GM23338 (cell line): ENCODE measurements around the gene POLA2. TPM values are rescaled to one million over a fixed set of nuclear protein-coding genes. Genes with fewer than 3 reads are reported as not detected.

Experiments used
- ATAC-seq: fragments of 200-7000 bp; cut with Tn5 transposase; 3 replicates; pipeline ENCODE4 v1.9.1; 2020
- DNase-seq: peaks from one replicate; pipeline ENCODE4 v3.0.0-alpha.2; 2015; ENCODE audit warnings: low spot score
- H2AFZ ChIP-seq: fragments of 200-600 bp; sonication (generic); 2 replicates; pipeline ENCODE4 v1.8.0; 2016; ENCODE audit warnings: antibody characterized with exemption, mild to moderate bottlenecking, moderate library complexity
- H3F3A ChIP-seq: fragments of 200-600 bp; sonication (generic); replicated peaks from 2 replicates; pipeline ENCODE4 v1.8.0; 2017; ENCODE audit warnings: antibody characterized with exemption, mixed run types, low read depth
- H3K27ac ChIP-seq: fragments of 200-600 bp; sonication (generic); 2 replicates; pipeline ENCODE4 v1.6.1; 2016; ENCODE audit warnings: low read depth
- H3K27me3 ChIP-seq: fragments of 200-600 bp; sonication (generic); 2 replicates; pipeline ENCODE4 v1.8.0; 2016; ENCODE audit warnings: mild to moderate bottlenecking, mixed run types, moderate library complexity; ENCODE audit not compliant: insufficient read depth
- H3K36me3 ChIP-seq: fragments of 200-600 bp; sonication (generic); 2 replicates; pipeline ENCODE4 v1.8.0; 2016; ENCODE audit warnings: mild to moderate bottlenecking; ENCODE audit not compliant: insufficient read depth
- H3K4me1 ChIP-seq: fragments of 200-600 bp; sonication (generic); 2 replicates; pipeline ENCODE4 v1.8.0; 2016; ENCODE audit warnings: mild to moderate bottlenecking, moderate library complexity; ENCODE audit not compliant: insufficient read depth
- H3K4me2 ChIP-seq: fragments of 200-600 bp; sonication (generic); 2 replicates; pipeline ENCODE4 v1.7.1; 2017; ENCODE audit warnings: mixed run types
- H3K4me3 ChIP-seq: fragments of 200-600 bp; sonication (generic); 2 replicates; pipeline ENCODE4 v1.6.1; 2016; ENCODE audit warnings: mixed run types
- H3K79me2 ChIP-seq: fragments of 200-600 bp; sonication (generic); replicated peaks from 2 replicates; pipeline ENCODE4 v1.8.0; 2017; ENCODE audit warnings: mild to moderate bottlenecking; ENCODE audit not compliant: insufficient read depth
- H3K9me2 ChIP-seq: fragments of 200-600 bp; sonication (generic); 2 replicates; pipeline ENCODE4 v1.8.0; 2017; ENCODE audit not compliant: insufficient read depth
- H4K20me1 ChIP-seq: fragments of 200-600 bp; sonication (generic); replicated peaks from 2 replicates; pipeline ENCODE4 v1.8.0; 2017; ENCODE audit warnings: mild to moderate bottlenecking; ENCODE audit not compliant: insufficient read depth
- H3K27ac Mint-ChIP-seq: 2 replicates; pipeline ENCODE4 v1.8.0; 2020; ENCODE audit warnings: inconsistent platforms, mild to moderate bottlenecking, moderate library complexity, mixed read lengths
- H3K27me3 Mint-ChIP-seq: 3 replicates; pipeline ENCODE4 v1.8.0; 2022; ENCODE audit warnings: low read depth, mild to moderate bottlenecking, moderate library complexity, mixed read lengths, inconsistent platforms; ENCODE audit not compliant: insufficient read depth, poor library complexity
- H3K36me3 Mint-ChIP-seq: 3 replicates; pipeline ENCODE4 v1.8.0; 2021; ENCODE audit warnings: low read depth, mild to moderate bottlenecking, inconsistent platforms, moderate library complexity, mixed read lengths
- H3K4me1 Mint-ChIP-seq: 3 replicates; pipeline ENCODE4 v1.8.0; 2020; ENCODE audit warnings: mild to moderate bottlenecking, inconsistent platforms, mixed read lengths
- H3K4me3 Mint-ChIP-seq: 3 replicates; pipeline ENCODE4 v1.8.0; 2021; ENCODE audit warnings: moderate library complexity, mild to moderate bottlenecking, inconsistent platforms, mixed read lengths
- H3K9me3 Mint-ChIP-seq: 3 replicates; pipeline ENCODE4 v1.8.0; 2020; ENCODE audit warnings: moderate library complexity, mild to moderate bottlenecking, inconsistent platforms, mixed read lengths
- JUNB ChIP-seq: IDR thresholded peaks from one replicate; pipeline ENCODE4 v1.6.1; 2016; ENCODE audit warnings: antibody characterized with exemption; ENCODE audit not compliant: unreplicated experiment
- STAT1 ChIP-seq: IDR thresholded peaks from one replicate; pipeline ENCODE4 v1.6.1; 2016; ENCODE audit warnings: antibody characterized with exemption; ENCODE audit not compliant: unreplicated experiment
- ZNF331 ChIP-seq: fragments of 250-450 bp; sonication (Bioruptor Pico); IDR thresholded peaks from 2 replicates; pipeline ENCODE4 v1.5.0; 2020; ENCODE audit warnings: low read depth, mild to moderate bottlenecking, moderate library complexity
- polyA plus RNA-seq: library from polyadenylated mRNA; unstranded; fragments of >200 nt; fragmentation: Nextera tagmentation; extraction: Ambion mirVana; gene quantifications from 2 replicates; pipeline ENCODE4 v1.2.1, GENCODE V29; 2016
- total RNA-seq: library from RNA; depleted of rRNA; stranded (reverse); fragments of >200 nt; shearing (Covaris generic); gene quantifications from 2 replicates; pipeline ENCODE4 v1.2.3, GENCODE V29; 2014
- TF ChIP-seq, protein P1 (sequence below): IDR thresholded peaks from 2 replicates; pipeline ENCODE4 v1.6.1; 2016; ENCODE audit warnings: antibody characterized with exemption
- TF ChIP-seq, protein P2 (sequence below), 2 experiments: fragments of 200-600 bp in 1 of 2; sonication (generic) in 1 of 2; conservative IDR thresholded peaks; 2 replicates each; pipeline versions ENCODE4 v1.5.1 to v1.6.1; 2016 to 2017; ENCODE audit warnings: antibody characterized with exemption in 2 of 2, low read depth in 2 of 2, mild to moderate bottlenecking in 2 of 2, moderate library complexity in 1 of 2
- TF ChIP-seq, protein P3 (sequence below): fragments of 250-450 bp; sonication (Bioruptor Pico); IDR thresholded peaks from 2 replicates; pipeline ENCODE4 v1.5.0; 2020; ENCODE audit warnings: mild to moderate bottlenecking, moderate library complexity

Gene POLA2
- total and polyA plus RNA-seq, 2 experiments from 2014 or later: 22.5 to 30.4 TPM

DNA sequence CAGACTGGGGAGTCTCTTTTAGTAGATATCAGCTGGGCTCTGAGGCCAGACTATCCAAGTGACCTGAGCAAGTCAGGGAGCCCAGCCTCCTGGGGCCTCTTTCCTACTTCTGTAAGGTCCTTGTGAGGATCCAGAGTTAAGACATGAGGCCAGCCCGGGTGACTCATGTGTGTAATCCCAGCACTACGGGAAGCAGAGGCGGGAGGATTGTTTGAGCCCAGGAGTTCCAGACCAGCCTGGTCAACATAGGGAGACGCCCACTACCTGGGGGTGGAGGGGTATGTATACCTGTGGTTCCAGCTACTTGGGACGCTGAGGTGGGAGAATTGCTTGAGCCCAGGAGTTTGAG, 36.9 kb upstream of the POLA2 start:
- peak overlapping the region; percentile 97 for H2AFZ ChIP-seq
- H3K4me2 ChIP-seq: peak overlapping the region; percentile 95
- DNase-seq (peak; percentile 50), ATAC-seq (peak; percentile 67)
- H3K27me3 ChIP-seq: no peaks in the 10 kb centered on the region
- H4K20me1 ChIP-seq: no peaks in the 10 kb centered on the region
- peaks cover 8% of the 10 kb centered on the region; the same call in 1 of the 2 replicates for H3K36me3 ChIP-seq
- Mint-ChIP-seq H3K4me1 (peaks cover 21% of the 10 kb centered on the region), H3K27me3 (peaks cover 7% of the 10 kb centered on the region), H3K9me3 (peaks cover 1% of the 10 kb centered on the region; the same call in 1 of the 3 replicates), H3K27ac (peak overlapping the region; percentile 93), H3K4me3 (peak overlapping the region; percentile 79), H3K36me3 (peaks cover 46% of the 10 kb centered on the region)
- H3K4me3 ChIP-seq: peak overlapping the region; percentile 88
- H3K79me2 ChIP-seq: no peaks in the 10 kb centered on the region
- H3K4me1 ChIP-seq: peaks cover 14% of the 10 kb centered on the region
- H3K9me2 ChIP-seq: no peaks in the 10 kb centered on the region
- peak overlapping the region; percentile 85 for H3K27ac ChIP-seq
- H3F3A ChIP-seq: peaks cover 10% of the 10 kb centered on the region; the same call in 1 of the 2 replicates
- no peak for TF ChIP-seq JUNB
- TF ChIP-seq, protein P1, sequence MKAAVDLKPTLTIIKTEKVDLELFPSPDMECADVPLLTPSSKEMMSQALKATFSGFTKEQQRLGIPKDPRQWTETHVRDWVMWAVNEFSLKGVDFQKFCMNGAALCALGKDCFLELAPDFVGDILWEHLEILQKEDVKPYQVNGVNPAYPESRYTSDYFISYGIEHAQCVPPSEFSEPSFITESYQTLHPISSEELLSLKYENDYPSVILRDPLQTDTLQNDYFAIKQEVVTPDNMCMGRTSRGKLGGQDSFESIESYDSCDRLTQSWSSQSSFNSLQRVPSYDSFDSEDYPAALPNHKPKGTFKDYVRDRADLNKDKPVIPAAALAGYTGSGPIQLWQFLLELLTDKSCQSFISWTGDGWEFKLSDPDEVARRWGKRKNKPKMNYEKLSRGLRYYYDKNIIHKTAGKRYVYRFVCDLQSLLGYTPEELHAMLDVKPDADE: no peak
- no peak for TF ChIP-seq ZNF331
- TF ChIP-seq STAT1: no peak

DNA sequence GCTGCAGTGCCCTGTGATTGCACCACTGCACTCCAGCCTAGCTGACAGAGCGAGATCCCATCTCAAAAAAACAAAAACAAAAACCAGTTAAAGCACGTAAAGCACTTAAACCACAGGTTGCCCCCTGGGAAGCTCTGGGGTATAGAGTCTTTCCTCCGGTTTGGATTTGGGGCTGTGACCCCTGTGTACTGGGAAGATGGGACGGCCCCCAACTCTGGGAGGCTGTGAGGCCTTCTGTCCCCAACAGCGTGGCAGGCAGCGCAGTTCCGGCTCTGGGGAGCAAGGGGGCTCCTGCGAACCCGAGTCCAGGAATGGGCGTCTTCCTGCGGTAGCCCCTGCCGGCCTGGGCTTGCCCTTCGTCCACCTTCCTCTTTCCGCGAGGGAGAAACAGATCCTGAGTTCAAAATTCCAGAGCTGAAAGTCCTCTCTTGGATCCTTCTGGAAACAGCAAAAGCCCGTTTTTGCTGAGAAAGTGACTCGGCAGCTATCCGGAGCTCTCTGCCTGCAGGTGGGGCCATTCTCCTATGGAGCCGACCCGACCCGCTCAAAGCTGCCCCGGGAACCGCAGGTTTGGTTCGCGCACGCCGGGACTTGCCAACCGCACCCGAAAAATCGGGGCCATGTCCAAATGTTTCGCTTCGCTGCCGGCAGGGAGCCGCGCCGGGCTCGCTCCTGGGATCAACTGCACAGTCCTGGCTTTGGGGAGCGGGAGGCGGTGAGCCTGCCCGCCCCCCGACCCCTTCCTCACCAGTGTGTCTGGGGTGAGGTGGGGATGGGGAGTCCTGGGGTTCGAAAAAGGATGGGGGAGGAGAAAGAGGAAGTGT, 36.3 kb upstream of the POLA2 start:
- Mint-ChIP-seq H3K9me3 (peaks cover 4% of the 10 kb centered on the region; the same call in 1 of the 3 replicates), H3K27me3 (peaks cover 10% of the 10 kb centered on the region), H3K36me3 (peaks cover 52% of the 10 kb centered on the region), H3K4me3 (peak overlapping the region; percentile 79), H3K27ac (peak overlapping the region; percentile 93), H3K4me1 (peaks cover 21% of the 10 kb centered on the region)
- TF ChIP-seq, protein P2, sequence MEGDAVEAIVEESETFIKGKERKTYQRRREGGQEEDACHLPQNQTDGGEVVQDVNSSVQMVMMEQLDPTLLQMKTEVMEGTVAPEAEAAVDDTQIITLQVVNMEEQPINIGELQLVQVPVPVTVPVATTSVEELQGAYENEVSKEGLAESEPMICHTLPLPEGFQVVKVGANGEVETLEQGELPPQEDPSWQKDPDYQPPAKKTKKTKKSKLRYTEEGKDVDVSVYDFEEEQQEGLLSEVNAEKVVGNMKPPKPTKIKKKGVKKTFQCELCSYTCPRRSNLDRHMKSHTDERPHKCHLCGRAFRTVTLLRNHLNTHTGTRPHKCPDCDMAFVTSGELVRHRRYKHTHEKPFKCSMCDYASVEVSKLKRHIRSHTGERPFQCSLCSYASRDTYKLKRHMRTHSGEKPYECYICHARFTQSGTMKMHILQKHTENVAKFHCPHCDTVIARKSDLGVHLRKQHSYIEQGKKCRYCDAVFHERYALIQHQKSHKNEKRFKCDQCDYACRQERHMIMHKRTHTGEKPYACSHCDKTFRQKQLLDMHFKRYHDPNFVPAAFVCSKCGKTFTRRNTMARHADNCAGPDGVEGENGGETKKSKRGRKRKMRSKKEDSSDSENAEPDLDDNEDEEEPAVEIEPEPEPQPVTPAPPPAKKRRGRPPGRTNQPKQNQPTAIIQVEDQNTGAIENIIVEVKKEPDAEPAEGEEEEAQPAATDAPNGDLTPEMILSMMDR (conservative IDR thresholded peaks at IDR 0.05; ENCODE audit: low read depth in 2 of 2): peak; percentile 64 to 66
- TF ChIP-seq, protein P3, sequence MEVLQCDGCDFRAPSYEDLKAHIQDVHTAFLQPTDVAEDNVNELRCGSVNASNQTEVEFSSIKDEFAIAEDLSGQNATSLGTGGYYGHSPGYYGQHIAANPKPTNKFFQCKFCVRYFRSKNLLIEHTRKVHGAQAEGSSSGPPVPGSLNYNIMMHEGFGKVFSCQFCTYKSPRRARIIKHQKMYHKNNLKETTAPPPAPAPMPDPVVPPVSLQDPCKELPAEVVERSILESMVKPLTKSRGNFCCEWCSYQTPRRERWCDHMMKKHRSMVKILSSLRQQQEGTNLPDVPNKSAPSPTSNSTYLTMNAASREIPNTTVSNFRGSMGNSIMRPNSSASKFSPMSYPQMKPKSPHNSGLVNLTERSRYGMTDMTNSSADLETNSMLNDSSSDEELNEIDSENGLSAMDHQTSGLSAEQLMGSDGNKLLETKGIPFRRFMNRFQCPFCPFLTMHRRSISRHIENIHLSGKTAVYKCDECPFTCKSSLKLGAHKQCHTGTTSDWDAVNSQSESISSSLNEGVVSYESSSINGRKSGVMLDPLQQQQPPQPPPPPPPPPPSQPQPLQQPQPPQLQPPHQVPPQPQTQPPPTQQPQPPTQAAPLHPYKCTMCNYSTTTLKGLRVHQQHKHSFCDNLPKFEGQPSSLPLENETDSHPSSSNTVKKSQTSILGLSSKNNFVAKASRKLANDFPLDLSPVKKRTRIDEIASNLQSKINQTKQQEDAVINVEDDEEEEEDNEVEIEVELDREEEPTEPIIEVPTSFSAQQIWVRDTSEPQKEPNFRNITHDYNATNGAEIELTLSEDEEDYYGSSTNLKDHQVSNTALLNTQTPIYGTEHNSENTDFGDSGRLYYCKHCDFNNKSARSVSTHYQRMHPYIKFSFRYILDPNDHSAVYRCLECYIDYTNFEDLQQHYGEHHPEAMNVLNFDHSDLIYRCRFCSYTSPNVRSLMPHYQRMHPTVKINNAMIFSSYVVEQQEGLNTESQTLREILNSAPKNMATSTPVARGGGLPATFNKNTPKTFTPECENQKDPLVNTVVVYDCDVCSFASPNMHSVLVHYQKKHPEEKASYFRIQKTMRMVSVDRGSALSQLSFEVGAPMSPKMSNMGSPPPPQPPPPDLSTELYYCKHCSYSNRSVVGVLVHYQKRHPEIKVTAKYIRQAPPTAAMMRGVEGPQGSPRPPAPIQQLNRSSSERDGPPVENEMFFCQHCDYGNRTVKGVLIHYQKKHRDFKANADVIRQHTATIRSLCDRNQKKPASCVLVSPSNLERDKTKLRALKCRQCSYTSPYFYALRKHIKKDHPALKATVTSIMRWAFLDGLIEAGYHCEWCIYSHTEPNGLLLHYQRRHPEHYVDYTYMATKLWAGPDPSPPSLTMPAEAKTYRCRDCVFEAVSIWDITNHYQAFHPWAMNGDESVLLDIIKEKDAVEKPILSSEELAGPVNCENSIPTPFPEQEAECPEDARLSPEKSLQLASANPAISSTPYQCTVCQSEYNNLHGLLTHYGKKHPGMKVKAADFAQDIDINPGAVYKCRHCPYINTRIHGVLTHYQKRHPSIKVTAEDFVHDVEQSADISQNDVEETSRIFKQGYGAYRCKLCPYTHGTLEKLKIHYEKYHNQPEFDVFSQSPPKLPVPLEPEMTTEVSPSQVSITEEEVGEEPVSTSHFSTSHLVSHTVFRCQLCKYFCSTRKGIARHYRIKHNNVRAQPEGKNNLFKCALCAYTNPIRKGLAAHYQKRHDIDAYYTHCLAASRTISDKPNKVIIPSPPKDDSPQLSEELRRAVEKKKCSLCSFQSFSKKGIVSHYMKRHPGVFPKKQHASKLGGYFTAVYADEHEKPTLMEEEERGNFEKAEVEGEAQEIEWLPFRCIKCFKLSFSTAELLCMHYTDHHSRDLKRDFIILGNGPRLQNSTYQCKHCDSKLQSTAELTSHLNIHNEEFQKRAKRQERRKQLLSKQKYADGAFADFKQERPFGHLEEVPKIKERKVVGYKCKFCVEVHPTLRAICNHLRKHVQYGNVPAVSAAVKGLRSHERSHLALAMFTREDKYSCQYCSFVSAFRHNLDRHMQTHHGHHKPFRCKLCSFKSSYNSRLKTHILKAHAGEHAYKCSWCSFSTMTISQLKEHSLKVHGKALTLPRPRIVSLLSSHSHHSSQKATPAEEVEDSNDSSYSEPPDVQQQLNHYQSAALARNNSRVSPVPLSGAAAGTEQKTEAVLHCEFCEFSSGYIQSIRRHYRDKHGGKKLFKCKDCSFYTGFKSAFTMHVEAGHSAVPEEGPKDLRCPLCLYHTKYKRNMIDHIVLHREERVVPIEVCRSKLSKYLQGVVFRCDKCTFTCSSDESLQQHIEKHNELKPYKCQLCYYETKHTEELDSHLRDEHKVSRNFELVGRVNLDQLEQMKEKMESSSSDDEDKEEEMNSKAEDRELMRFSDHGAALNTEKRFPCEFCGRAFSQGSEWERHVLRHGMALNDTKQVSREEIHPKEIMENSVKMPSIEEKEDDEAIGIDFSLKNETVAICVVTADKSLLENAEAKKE: no peak
- no peak for TF ChIP-seq ZNF331
- H3K79me2 ChIP-seq: no peaks in the 10 kb centered on the region
- peak overlapping the region; percentile 85 for H3K27ac ChIP-seq
- H3K4me1 ChIP-seq: peaks cover 14% of the 10 kb centered on the region
- peak; percentile 86 for ATAC-seq
- H3K9me2 ChIP-seq: no peaks in the 10 kb centered on the region
- peaks cover 8% of the 10 kb centered on the region; the same call in 1 of the 2 replicates for H3K36me3 ChIP-seq
- H3F3A ChIP-seq: peaks cover 10% of the 10 kb centered on the region; the same call in 1 of the 2 replicates
- H2AFZ ChIP-seq: peak overlapping the region; percentile 97
- H3K4me3 ChIP-seq: peak overlapping the region; percentile 88
- H3K4me2 ChIP-seq: peak overlapping the region; percentile 95
- no peaks in the 10 kb centered on the region for H4K20me1 ChIP-seq
- peak; percentile 88 for DNase-seq
- H3K27me3 ChIP-seq: no peaks in the 10 kb centered on the region
